Nephron (organoid): ENCODE data around the gene ARHGEF12.
A peak's percentile ranks its signal among the peaks of the same experiment; 100 is the strongest.

Experiments used
- H3K27ac Mint-ChIP-seq, 3 experiments: 2 replicates each; pipeline ENCODE4 v1.8.0; 2020; ENCODE audit warnings: mixed read lengths in 3 of 3, mild to moderate bottlenecking in 2 of 3, moderate library complexity in 1 of 3
- H3K27me3 Mint-ChIP-seq: 2 replicates; pipeline ENCODE4 v1.8.0; 2021; ENCODE audit warnings: low read depth, mild to moderate bottlenecking, moderate library complexity, mixed read lengths
- H3K36me3 Mint-ChIP-seq: 2 replicates; pipeline ENCODE4 v1.8.0; 2020; ENCODE audit warnings: low read depth, mixed read lengths
- H3K4me1 Mint-ChIP-seq: 2 replicates; pipeline ENCODE4 v1.8.0; 2020; ENCODE audit warnings: mixed read lengths
- H3K4me3 Mint-ChIP-seq, 3 experiments: 2 replicates each; pipeline ENCODE4 v1.8.0; 2020; ENCODE audit warnings: mild to moderate bottlenecking in 3 of 3, mixed read lengths in 3 of 3, moderate library complexity in 2 of 3
- H3K9me3 Mint-ChIP-seq: 2 replicates; pipeline ENCODE4 v1.8.0; 2020; ENCODE audit warnings: mixed read lengths
- CTCF ChIP-seq, 3 experiments: fragments of 200-600 bp; sonication (generic); IDR thresholded peaks; one replicate each; pipeline ENCODE4 v1.5.0; 2021; ENCODE audit warnings: antibody characterized with exemption in 3 of 3; ENCODE audit not compliant: unreplicated experiment in 3 of 3

ARHGEF12 gene

GRCh38 chr11:120385110-120385509 is 48.9 kb downstream of the ARHGEF12 start:
- Mint-ChIP-seq H3K9me3 (peaks cover 12% of the 10 kb centered on the region), H3K4me1 (peaks cover 25% of the 10 kb centered on the region), H3K27ac (peak overlapping the region; percentile 45 to 88 (median 63))

DNA sequence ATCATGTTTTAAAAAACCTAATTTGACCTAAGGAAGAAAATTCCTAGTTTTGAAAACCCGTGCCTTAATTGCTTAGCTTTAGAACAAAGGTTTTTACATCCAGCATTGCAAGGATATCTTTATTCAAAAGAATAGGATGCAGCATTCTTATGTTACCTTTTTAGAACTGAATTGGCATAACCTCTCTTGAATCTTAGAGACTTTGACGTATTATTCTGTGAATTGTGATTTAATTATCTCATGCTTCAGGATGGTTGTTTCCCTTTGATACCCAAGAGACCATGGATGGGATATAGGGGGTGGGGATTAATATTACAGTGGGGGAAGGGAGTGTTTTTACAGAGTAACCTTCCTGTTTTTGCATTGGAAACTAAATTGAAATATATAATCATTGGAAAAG is 49.4 kb downstream of the ARHGEF12 start:
- peaks cover 14% of the 10 kb centered on the region for H3K9me3 Mint-ChIP-seq
- H3K4me1 Mint-ChIP-seq = peaks cover 25% of the 10 kb centered on the region
- no peak for TF ChIP-seq CTCF (IDR thresholded peaks at IDR 0.05; ENCODE audit: unreplicated experiment in 3 of 3)
- H3K36me3 Mint-ChIP-seq = peaks cover 23% of the 10 kb centered on the region
- H3K4me3 Mint-ChIP-seq = peak overlapping the region; percentile 54 to 69 (median 64)
- no peaks in the 10 kb centered on the region for H3K27me3 Mint-ChIP-seq
- H3K27ac Mint-ChIP-seq = peak overlapping the region; percentile 45 to 88 (median 61)

More at GRCh38 chr11:120385110-120385509, 48.9 kb downstream of the ARHGEF12 start:
- Mint-ChIP-seq H3K4me3 (peak overlapping the region; percentile 49 to 62 (median 61)), H3K27me3 (no peaks in the 10 kb centered on the region), H3K36me3 (peaks cover 23% of the 10 kb centered on the region)
- no peak for TF ChIP-seq CTCF (IDR thresholded peaks at IDR 0.05; ENCODE audit: unreplicated experiment in 3 of 3)

DNA sequence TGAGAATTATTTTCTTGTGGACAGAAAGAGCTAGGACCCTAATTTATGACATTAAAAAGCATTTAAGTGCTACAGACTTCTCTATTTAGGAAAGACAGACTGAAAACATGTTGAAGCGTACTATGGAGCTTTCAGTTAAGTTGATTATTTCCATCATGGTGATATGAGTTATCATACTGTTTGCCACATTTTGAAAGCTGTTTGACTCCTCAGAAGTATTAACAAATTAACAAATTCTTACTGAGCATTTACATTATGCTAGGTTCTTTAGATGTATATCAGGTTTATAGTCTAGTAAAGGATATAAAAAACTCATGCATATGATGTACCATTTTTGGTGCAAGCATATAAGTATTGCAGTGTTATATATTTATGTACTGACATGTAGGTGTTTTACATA is 50.1 kb downstream of the ARHGEF12 start:
- Mint-ChIP-seq H3K27ac (peak overlapping the region; percentile 45 to 88 (median 61)), H3K4me1 (peaks cover 28% of the 10 kb centered on the region), H3K4me3 (peak overlapping the region; percentile 54 to 69 (median 64)), H3K27me3 (no peaks in the 10 kb centered on the region), H3K9me3 (peaks cover 14% of the 10 kb centered on the region), H3K36me3 (peaks cover 21% of the 10 kb centered on the region)
- no peak for TF ChIP-seq CTCF (IDR thresholded peaks at IDR 0.05; ENCODE audit: unreplicated experiment in 3 of 3)

GRCh38 chr11:120386774-120387371 is 50.7 kb downstream of the ARHGEF12 start:
- TF ChIP-seq CTCF (IDR thresholded peaks at IDR 0.05; ENCODE audit: unreplicated experiment in 3 of 3) = no peak
- H3K36me3 Mint-ChIP-seq = peaks cover 15% of the 10 kb centered on the region
- no peaks in the 10 kb centered on the region for H3K27me3 Mint-ChIP-seq
- peak overlapping the region in 2 of 3 experiments; percentile 30 to 47 for H3K4me3 Mint-ChIP-seq
- peaks cover 10% of the 10 kb centered on the region for H3K9me3 Mint-ChIP-seq
- peak overlapping the region in 1 of 3 experiments; percentile 60 for H3K27ac Mint-ChIP-seq
- H3K4me1 Mint-ChIP-seq = peaks cover 28% of the 10 kb centered on the region

DNA sequence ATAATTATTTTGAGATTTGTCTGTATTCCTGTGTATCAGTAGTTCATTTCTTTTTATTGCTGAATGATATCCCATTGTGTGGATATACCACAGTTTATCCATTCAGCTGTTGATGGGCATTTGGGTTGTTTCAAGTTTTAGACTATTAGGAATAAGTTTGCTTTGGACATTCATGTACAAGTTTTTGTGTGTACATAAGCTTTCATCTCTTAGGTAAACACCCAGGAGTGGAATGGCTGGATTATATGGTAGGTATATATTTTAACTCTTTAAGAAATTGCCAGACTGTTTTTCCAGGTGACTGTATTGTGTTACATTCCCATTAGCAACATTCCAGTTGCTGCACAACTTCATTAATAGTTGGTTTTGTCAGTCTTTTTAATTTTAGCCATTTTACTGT is 52.0 kb downstream of the ARHGEF12 start:
- Mint-ChIP-seq H3K4me3 (no peak overlapping the region), H3K27ac (peak overlapping the region in 1 of 3 experiments; percentile 23), H3K4me1 (peaks cover 31% of the 10 kb centered on the region), H3K9me3 (peaks cover 13% of the 10 kb centered on the region), H3K36me3 (peaks cover 13% of the 10 kb centered on the region), H3K27me3 (no peaks in the 10 kb centered on the region)
- no peak for TF ChIP-seq CTCF (IDR thresholded peaks at IDR 0.05; ENCODE audit: unreplicated experiment in 3 of 3)
